GM23248 (cell line): ENCODE measurements around the gene NISCH.

Source experiments
- EZH2 ChIP-seq: fragments of 200-600 bp; sonication (generic); IDR thresholded peaks from 2 replicates; pipeline ENCODE4 v1.6.1; 2018; ENCODE audit warnings: antibody characterized with exemption, mild to moderate bottlenecking; ENCODE audit not compliant: insufficient read depth, poor library complexity, severe bottlenecking
- EZH2phosphoT487 ChIP-seq: fragments of 200-600 bp; sonication (generic); IDR thresholded peaks from 2 replicates; pipeline ENCODE4 v1.6.1; 2018; ENCODE audit warnings: antibody characterized with exemption, moderate library complexity, mild to moderate bottlenecking, low read depth; ENCODE audit not compliant: insufficient read depth

- TF ChIP-seq EZH2phosphoT487 (no peak), EZH2 (no peak)
Measured at GRCh38 chr3:52456169-52456799, 880 bp downstream of the NISCH start.
